Activated naive CD8-positive, alpha-beta T cell treated with anti-CD3 and anti-CD28 coated beads, Interleukin-2, amount 50 U/mL, for 24 hours (primary cell): ENCODE results near the gene ACSS1.

Experiments
- ATAC-seq: fragments of 150-1000 bp; cut with Tn5 transposase; one replicate; pipeline ENCODE4 v1.10.0; 2021
- DNase-seq: peaks from one replicate; pipeline ENCODE4 v3.0.0; 2021
- H3K27ac Mint-ChIP-seq: one replicate; pipeline ENCODE4 v1.8.0; 2021; ENCODE audit warnings: mild to moderate bottlenecking, mixed read lengths
- H3K27me3 Mint-ChIP-seq: one replicate; pipeline ENCODE4 v1.8.0; 2021; ENCODE audit warnings: mixed read lengths
- H3K36me3 Mint-ChIP-seq: one replicate; pipeline ENCODE4 v1.8.0; 2021; ENCODE audit warnings: low read depth, mixed read lengths
- H3K4me1 Mint-ChIP-seq: one replicate; pipeline ENCODE4 v1.8.0; 2021; ENCODE audit warnings: mixed read lengths
- H3K4me3 Mint-ChIP-seq: one replicate; pipeline ENCODE4 v1.8.0; 2021; ENCODE audit warnings: mild to moderate bottlenecking, moderate library complexity, mixed read lengths
- H3K9me3 Mint-ChIP-seq: one replicate; pipeline ENCODE4 v1.8.0; 2021; ENCODE audit warnings: mixed read lengths

Gene ACSS1

GRCh38 chr20:24998631-24999445 is 59.1 kb downstream of the ACSS1 start:
- no peaks in the 10 kb centered on the region for H3K27me3 Mint-ChIP-seq

GRCh38 chr20:24998121-24998520 is 59.8 kb downstream of the ACSS1 start:
- Mint-ChIP-seq H3K27ac (no peak overlapping the region), H3K4me3 (no peak overlapping the region), H3K36me3 (peaks cover 6% of the 10 kb centered on the region), H3K27me3 (no peaks in the 10 kb centered on the region), H3K9me3 (no peaks in the 10 kb centered on the region), H3K4me1 (peaks cover 20% of the 10 kb centered on the region)
- ATAC-seq (no peak), DNase-seq (no peak)

More at GRCh38 chr20:24998631-24999445, 59.1 kb downstream of the ACSS1 start:
- DNase-seq (no peak), ATAC-seq (no peak)
- peaks cover 14% of the 10 kb centered on the region for H3K4me1 Mint-ChIP-seq
- peaks cover 6% of the 10 kb centered on the region for H3K36me3 Mint-ChIP-seq
- no peak overlapping the region for H3K4me3 Mint-ChIP-seq
- H3K27ac Mint-ChIP-seq, result no peak overlapping the region
- no peaks in the 10 kb centered on the region for H3K9me3 Mint-ChIP-seq

- H3K27ac Mint-ChIP-seq, result no peak overlapping the region
- ATAC-seq (no peak), DNase-seq (no peak)
- peaks cover 25% of the 10 kb centered on the region for H3K4me1 Mint-ChIP-seq
- H3K9me3 Mint-ChIP-seq, result no peaks in the 10 kb centered on the region
- H3K36me3 Mint-ChIP-seq, result no peaks in the 10 kb centered on the region
- H3K4me3 Mint-ChIP-seq, result no peak overlapping the region
- no peaks in the 10 kb centered on the region for H3K27me3 Mint-ChIP-seq
Observed at GRCh38 chr20:24996449-24997377, 61.2 kb downstream of the ACSS1 start.

- Mint-ChIP-seq H3K4me1 (peaks cover 32% of the 10 kb centered on the region), H3K4me3 (no peak overlapping the region), H3K27ac (no peak overlapping the region), H3K27me3 (no peaks in the 10 kb centered on the region), H3K36me3 (no peaks in the 10 kb centered on the region), H3K9me3 (no peaks in the 10 kb centered on the region)
- no peak for DNase-seq
- ATAC-seq, result no peak
Observed at GRCh38 chr20:24995741-24996448, 62.0 kb downstream of the ACSS1 start.

- H3K27ac Mint-ChIP-seq, result no peak overlapping the region
- no peak overlapping the region for H3K4me3 Mint-ChIP-seq
- ATAC-seq (peak; percentile 12), DNase-seq (peak; percentile 83)
- no peaks in the 10 kb centered on the region for H3K27me3 Mint-ChIP-seq
- no peaks in the 10 kb centered on the region for H3K9me3 Mint-ChIP-seq
- H3K4me1 Mint-ChIP-seq, result peaks cover 38% of the 10 kb centered on the region
- H3K36me3 Mint-ChIP-seq, result peaks cover 4% of the 10 kb centered on the region
Observed at GRCh38 chr20:24994470-24995368, 63.2 kb downstream of the ACSS1 start.

GRCh38 chr20:24994186-24994465 is 63.8 kb downstream of the ACSS1 start:
- no peaks in the 10 kb centered on the region for H3K27me3 Mint-ChIP-seq
- no peak overlapping the region for H3K4me3 Mint-ChIP-seq
- no peaks in the 10 kb centered on the region for H3K9me3 Mint-ChIP-seq
- H3K36me3 Mint-ChIP-seq, result peaks cover 4% of the 10 kb centered on the region
- peaks cover 42% of the 10 kb centered on the region for H3K4me1 Mint-ChIP-seq
- H3K27ac Mint-ChIP-seq, result no peak overlapping the region
- ATAC-seq (no peak), DNase-seq (no peak)

- H3K27ac Mint-ChIP-seq, result peak overlapping the region; percentile 91
- ATAC-seq (no peak), DNase-seq (no peak)
- no peaks in the 10 kb centered on the region for H3K27me3 Mint-ChIP-seq
- no peaks in the 10 kb centered on the region for H3K9me3 Mint-ChIP-seq
- H3K36me3 Mint-ChIP-seq, result peaks cover 9% of the 10 kb centered on the region
- peak overlapping the region; percentile 97 for H3K4me3 Mint-ChIP-seq
- H3K4me1 Mint-ChIP-seq, result peaks cover 48% of the 10 kb centered on the region
Observed at GRCh38 chr20:24993337-24994185, 64.4 kb downstream of the ACSS1 start.

- Mint-ChIP-seq H3K4me1 (peaks cover 57% of the 10 kb centered on the region), H3K4me3 (peak within 1 kb of the TSS; percentile 97), H3K9me3 (no peaks in the 10 kb centered on the region), H3K27ac (peak within 1 kb of the TSS; percentile 91), H3K36me3 (peaks cover 10% of the 10 kb centered on the region), H3K27me3 (no peaks in the 10 kb centered on the region)
- ATAC-seq (peak; percentile 97), DNase-seq (peak; percentile 98)
Observed at GRCh38 chr20:24992487-24993205, 65.3 kb downstream of the ACSS1 start, which contains the start of gene APMAP. Gene APMAP, minus strand, starts transcription at chr20:24992751. Its CDS starts 63 bp downstream, at chr20:24992688.

GRCh38 chr20:24991897-24992486 is 65.9 kb downstream of the ACSS1 start:
- Mint-ChIP-seq H3K4me1 (peaks cover 64% of the 10 kb centered on the region), H3K27ac (peak overlapping the region; percentile 91), H3K9me3 (no peaks in the 10 kb centered on the region), H3K4me3 (peak overlapping the region; percentile 97), H3K27me3 (no peaks in the 10 kb centered on the region), H3K36me3 (peaks cover 14% of the 10 kb centered on the region)
- ATAC-seq, result peak; percentile 5
- DNase-seq, result peak; percentile 29

GRCh38 chr20:24990810-24991252 is 67.1 kb downstream of the ACSS1 start:
- Mint-ChIP-seq H3K9me3 (no peaks in the 10 kb centered on the region), H3K27ac (peak overlapping the region; percentile 91), H3K4me1 (peaks cover 75% of the 10 kb centered on the region), H3K36me3 (peaks cover 14% of the 10 kb centered on the region), H3K27me3 (no peaks in the 10 kb centered on the region), H3K4me3 (peak overlapping the region; percentile 97)
- ATAC-seq (no peak), DNase-seq (no peak)

- Mint-ChIP-seq H3K27me3 (no peaks in the 10 kb centered on the region), H3K36me3 (peaks cover 21% of the 10 kb centered on the region), H3K4me3 (no peak overlapping the region), H3K4me1 (peaks cover 82% of the 10 kb centered on the region), H3K9me3 (no peaks in the 10 kb centered on the region), H3K27ac (peak overlapping the region; percentile 16)
- DNase-seq (no peak), ATAC-seq (no peak)
Observed at GRCh38 chr20:24989162-24989561, 68.8 kb downstream of the ACSS1 start.
